Stimulated activated naive CD8-positive, alpha-beta T cell treated with anti-CD3 and anti-CD28 coated beads, Interleukin-15, Interleukin-2, amounts not matched to agents 100 ng/mL and 50 ng/mL, for 24 hours (primary cell): Measurements from ENCODE around the gene TEX12.
"Not testable (repeated sequence)": the region's sequence is repeated elsewhere in the genome, so short reads cannot be mapped to it uniquely, and the experiment has no call there.

Experiments
- H3K27ac Mint-ChIP-seq: one replicate; pipeline ENCODE4 v1.8.0; 2021; ENCODE audit warnings: mild to moderate bottlenecking, mixed read lengths
- H3K27me3 Mint-ChIP-seq: one replicate; pipeline ENCODE4 v1.8.0; 2021; ENCODE audit warnings: mixed read lengths
- H3K36me3 Mint-ChIP-seq: one replicate; pipeline ENCODE4 v1.8.0; 2021; ENCODE audit warnings: low read depth, mixed read lengths
- H3K4me1 Mint-ChIP-seq: one replicate; pipeline ENCODE4 v1.8.0; 2021; ENCODE audit warnings: low read depth, mixed read lengths
- H3K4me3 Mint-ChIP-seq: one replicate; pipeline ENCODE4 v1.8.0; 2021; ENCODE audit warnings: mild to moderate bottlenecking, mixed read lengths
- H3K9me3 Mint-ChIP-seq: one replicate; pipeline ENCODE4 v1.8.0; 2021; ENCODE audit warnings: mixed read lengths

TEX12 gene

GRCh38 chr11:112160091-112160848 lies 6.9 kb upstream of the TEX12 start:
- Mint-ChIP-seq H3K27me3 (peaks cover 47% of the 10 kb centered on the region), H3K4me1 (peaks cover 22% of the 10 kb centered on the region), H3K36me3 (peaks cover 3% of the 10 kb centered on the region), H3K4me3 (no peak overlapping the region), H3K9me3 (no peaks in the 10 kb centered on the region), H3K27ac (no peak overlapping the region)

GRCh38 chr11:112161012-112161411 lies 6.2 kb upstream of the TEX12 start:
- peaks cover 52% of the 10 kb centered on the region for H3K27me3 Mint-ChIP-seq

GRCh38 chr11:112162200-112162599 lies 5.0 kb upstream of the TEX12 start:
- H3K4me3 Mint-ChIP-seq, H3K36me3 Mint-ChIP-seq, H3K9me3 Mint-ChIP-seq, H3K27ac Mint-ChIP-seq: not testable (repeated sequence)
- Mint-ChIP-seq H3K27me3 (peaks cover 52% of the 10 kb centered on the region), H3K4me1 (peaks cover 20% of the 10 kb centered on the region)

More at GRCh38 chr11:112161012-112161411, 6.2 kb upstream of the TEX12 start:
- H3K36me3 Mint-ChIP-seq, result peaks cover 3% of the 10 kb centered on the region
- H3K4me3 Mint-ChIP-seq, result no peak overlapping the region
- peaks cover 22% of the 10 kb centered on the region for H3K4me1 Mint-ChIP-seq
- no peaks in the 10 kb centered on the region for H3K9me3 Mint-ChIP-seq
- H3K27ac Mint-ChIP-seq, result no peak overlapping the region

GRCh38 chr11:112162761-112163546 lies 4.2 kb upstream of the TEX12 start:
- Mint-ChIP-seq H3K4me1 (peaks cover 14% of the 10 kb centered on the region), H3K9me3 (no peaks in the 10 kb centered on the region), H3K27me3 (peaks cover 52% of the 10 kb centered on the region), H3K4me3 (no peak overlapping the region), H3K36me3 (peaks cover 3% of the 10 kb centered on the region), H3K27ac (no peak overlapping the region)

- H3K9me3 Mint-ChIP-seq, result no peaks in the 10 kb centered on the region
- peak within 1 kb of the TSS; percentile 40 for H3K4me3 Mint-ChIP-seq
Observed at GRCh38 chr11:112163875-112164685, 3.1 kb upstream of the TEX12 start, which contains the start of gene IL18. IL18 (minus strand) TSS chr11:112164094; CDS start chr11:112155053, 9,041 bp downstream.

GRCh38 chr11:112165049-112165448 lies 2.1 kb upstream of the TEX12 start:
- peaks cover 9% of the 10 kb centered on the region for H3K4me1 Mint-ChIP-seq
- no peaks in the 10 kb centered on the region for H3K9me3 Mint-ChIP-seq
- peaks cover 3% of the 10 kb centered on the region for H3K36me3 Mint-ChIP-seq
- no peak overlapping the region for H3K4me3 Mint-ChIP-seq
- H3K27ac Mint-ChIP-seq, result no peak overlapping the region
- H3K27me3 Mint-ChIP-seq, result peaks cover 44% of the 10 kb centered on the region

More at GRCh38 chr11:112163875-112164685, 3.1 kb upstream of the TEX12 start, which contains the start of gene IL18:
- Mint-ChIP-seq H3K36me3 (peaks cover 3% of the 10 kb centered on the region), H3K4me1 (peaks cover 13% of the 10 kb centered on the region), H3K27me3 (peaks cover 50% of the 10 kb centered on the region), H3K27ac (no peak within 1 kb of the TSS)

GRCh38 chr11:112166562-112166961 lies 610 bp upstream of the TEX12 start:
- peaks cover 34% of the 10 kb centered on the region for H3K27me3 Mint-ChIP-seq
- H3K4me1 Mint-ChIP-seq, result peaks cover 9% of the 10 kb centered on the region
- H3K9me3 Mint-ChIP-seq, result no peaks in the 10 kb centered on the region

GRCh38 chr11:112172362-112172994 lies 5.3 kb downstream of the TEX12 start:
- H3K4me1 Mint-ChIP-seq, result peaks cover 15% of the 10 kb centered on the region
- H3K27me3 Mint-ChIP-seq, result peaks cover 21% of the 10 kb centered on the region
- H3K27ac Mint-ChIP-seq, result no peak overlapping the region
- no peaks in the 10 kb centered on the region for H3K36me3 Mint-ChIP-seq
- no peaks in the 10 kb centered on the region for H3K9me3 Mint-ChIP-seq
- H3K4me3 Mint-ChIP-seq, result no peak overlapping the region

More at GRCh38 chr11:112166562-112166961, 610 bp upstream of the TEX12 start:
- H3K36me3 Mint-ChIP-seq, result peaks cover 3% of the 10 kb centered on the region
- no peak overlapping the region for H3K27ac Mint-ChIP-seq
- no peak overlapping the region for H3K4me3 Mint-ChIP-seq

GRCh38 chr11:112173152-112173551 lies 6.0 kb downstream of the TEX12 start:
- Mint-ChIP-seq H3K4me3 (no peak overlapping the region), H3K9me3 (no peaks in the 10 kb centered on the region), H3K27me3 (peaks cover 23% of the 10 kb centered on the region), H3K4me1 (peaks cover 15% of the 10 kb centered on the region), H3K27ac (no peak overlapping the region), H3K36me3 (no peaks in the 10 kb centered on the region)

- Mint-ChIP-seq H3K9me3 (no peaks in the 10 kb centered on the region), H3K4me3 (peak within 1 kb of the TSS; percentile 59), H3K27me3 (peaks cover 36% of the 10 kb centered on the region), H3K4me1 (peaks cover 27% of the 10 kb centered on the region), H3K27ac (peak within 1 kb of the TSS; percentile 19), H3K36me3 (no peaks in the 10 kb centered on the region)
Observed at GRCh38 chr11:112174789-112175598, 7.8 kb downstream of the TEX12 start, which contains the start of gene BCO2. BCO2 (plus strand) TSS chr11:112175512; CDS start chr11:112175602, 90 bp downstream.

GRCh38 chr11:112175599-112175952 lies 8.4 kb downstream of the TEX12 start:
- H3K9me3 Mint-ChIP-seq, result no peaks in the 10 kb centered on the region
- peak overlapping the region; percentile 18 for H3K4me3 Mint-ChIP-seq
- H3K4me1 Mint-ChIP-seq, result peaks cover 27% of the 10 kb centered on the region
- peak overlapping the region; percentile 19 for H3K27ac Mint-ChIP-seq
- H3K36me3 Mint-ChIP-seq, result no peaks in the 10 kb centered on the region
- peaks cover 38% of the 10 kb centered on the region for H3K27me3 Mint-ChIP-seq

GRCh38 chr11:112176077-112176476 lies 8.9 kb downstream of the TEX12 start:
- Mint-ChIP-seq H3K27me3 (peaks cover 38% of the 10 kb centered on the region), H3K27ac (no peak overlapping the region), H3K4me1 (peaks cover 27% of the 10 kb centered on the region), H3K36me3 (no peaks in the 10 kb centered on the region), H3K4me3 (no peak overlapping the region), H3K9me3 (no peaks in the 10 kb centered on the region)

- H3K27me3 Mint-ChIP-seq, result peaks cover 42% of the 10 kb centered on the region
- H3K27ac Mint-ChIP-seq, result no peak overlapping the region
- no peak overlapping the region for H3K4me3 Mint-ChIP-seq
- no peaks in the 10 kb centered on the region for H3K9me3 Mint-ChIP-seq
- H3K4me1 Mint-ChIP-seq, result peaks cover 24% of the 10 kb centered on the region
- H3K36me3 Mint-ChIP-seq, result no peaks in the 10 kb centered on the region
Observed at GRCh38 chr11:112177589-112177988, 10.4 kb downstream of the TEX12 start.
